ENCODE measurements around the gene ADGRL3.
A peak's percentile ranks its signal among the peaks of the same experiment; 100 is the strongest.

The ADGRL3 gene

GRCh38 chr4:61428950-61429349 is 228.8 kb downstream of the ADGRL3 start:
- DNase-seq, result no peak

DNA sequence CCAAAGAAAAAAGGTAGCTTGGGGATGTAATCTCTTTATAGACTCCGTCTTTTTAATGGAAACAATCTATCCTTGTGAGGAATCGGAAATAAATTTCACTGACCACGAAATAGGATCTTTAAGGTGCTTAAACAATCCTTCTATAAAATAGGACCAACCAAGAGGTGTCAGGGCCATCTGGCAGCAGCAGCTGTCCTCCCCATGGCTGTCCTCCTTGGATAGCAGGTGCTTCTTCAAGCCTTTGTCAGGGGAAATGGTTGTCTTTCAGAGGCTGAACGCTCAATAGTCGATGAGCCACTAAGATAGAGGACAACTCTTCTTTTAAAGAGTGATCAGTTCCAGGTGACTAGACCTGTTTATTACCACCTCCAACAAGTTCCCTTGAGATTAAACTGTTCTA is 231.0 kb downstream of the ADGRL3 start:
- no peak for DNase-seq

DNA sequence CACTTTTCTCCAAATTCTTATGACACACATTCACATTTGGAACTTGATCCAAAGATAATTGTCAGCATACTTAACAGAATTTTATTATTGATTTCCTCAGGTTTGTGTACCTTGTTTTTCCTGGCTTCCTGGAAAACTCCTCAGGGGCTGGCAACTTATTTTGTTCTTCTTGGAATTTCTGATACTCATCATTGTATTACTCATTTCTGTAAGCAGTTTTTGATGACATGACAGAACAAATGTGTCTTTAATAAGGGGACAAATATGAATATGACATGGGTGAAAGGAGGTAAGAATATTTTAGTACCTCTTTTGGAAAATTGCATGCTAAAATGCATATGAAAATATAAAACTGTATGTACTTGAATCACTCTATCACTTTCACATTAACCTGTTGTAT is 237.8 kb downstream of the ADGRL3 start:
- DNase-seq, result no peak

GRCh38 chr4:61440321-61440720 is 240.2 kb downstream of the ADGRL3 start:
- no peak for DNase-seq

GRCh38 chr4:61442936-61443335 is 242.8 kb downstream of the ADGRL3 start:
- DNase-seq, result no peak

GRCh38 chr4:61443813-61444510 is 243.8 kb downstream of the ADGRL3 start:
- no peak for DNase-seq

- no peak for DNase-seq
Measured at GRCh38 chr4:61445374-61446063, 245.4 kb downstream of the ADGRL3 start.

GRCh38 chr4:61446941-61447340 is 246.8 kb downstream of the ADGRL3 start:
- DNase-seq, result no peak

GRCh38 chr4:61447918-61448317 is 247.8 kb downstream of the ADGRL3 start:
- DNase-seq, result no peak

- no peak for DNase-seq
Measured at GRCh38 chr4:61451935-61452334, 251.8 kb downstream of the ADGRL3 start.

GRCh38 chr4:61461956-61462355 is 261.8 kb downstream of the ADGRL3 start:
- DNase-seq, result no peak

- DNase-seq, result no peak
Measured at GRCh38 chr4:61462451-61463326, 262.6 kb downstream of the ADGRL3 start.

- no peak for DNase-seq
Measured at GRCh38 chr4:61468024-61468720, 268.0 kb downstream of the ADGRL3 start.

- no peak for DNase-seq
Measured at GRCh38 chr4:61473306-61473705, 273.2 kb downstream of the ADGRL3 start.

GRCh38 chr4:61478340-61478739 is 278.2 kb downstream of the ADGRL3 start:
- DNase-seq, result no peak

GRCh38 chr4:61485056-61485455 is 284.9 kb downstream of the ADGRL3 start:
- no peak for DNase-seq

DNA sequence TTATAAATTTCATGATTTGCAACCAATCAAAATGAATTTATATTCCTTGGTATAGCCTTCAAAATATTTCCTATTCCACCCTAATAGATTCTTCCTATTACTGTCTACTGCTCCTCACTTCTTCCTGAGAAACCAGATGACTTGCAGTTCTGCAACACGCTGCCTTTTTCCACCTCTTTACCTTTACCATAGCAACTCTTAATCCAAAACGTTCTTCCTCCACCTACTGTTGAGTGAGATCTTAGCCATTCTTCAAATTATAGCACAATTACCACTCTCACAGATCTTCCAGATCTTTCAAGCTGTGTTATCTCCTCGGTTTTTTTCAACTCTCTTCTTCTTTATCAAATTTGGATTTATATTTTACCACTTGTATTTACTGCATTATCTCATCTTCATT is 289.8 kb downstream of the ADGRL3 start:
- no peak for DNase-seq

DNA sequence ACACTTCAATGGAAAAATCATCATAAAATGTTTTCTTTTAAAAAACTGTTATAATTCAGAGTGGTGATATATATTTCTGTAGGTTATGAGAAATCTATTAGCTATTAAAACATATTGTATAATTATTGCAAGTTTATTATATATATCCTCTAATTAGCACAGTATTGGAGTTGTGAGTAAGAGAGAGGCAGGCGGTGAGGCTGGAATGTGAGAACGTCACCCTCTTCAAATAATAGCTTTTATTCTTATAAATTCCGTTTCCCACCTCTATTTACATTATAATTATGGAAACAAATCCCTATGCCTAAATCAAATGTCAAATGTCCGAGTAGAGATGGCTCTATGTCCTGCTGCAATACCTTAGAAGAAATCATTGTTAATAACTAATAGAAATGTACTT is 292.9 kb downstream of the ADGRL3 start:
- DNase-seq, result no peak

GRCh38 chr4:61493470-61493869 is 293.3 kb downstream of the ADGRL3 start:
- DNase-seq, result no peak

DNA sequence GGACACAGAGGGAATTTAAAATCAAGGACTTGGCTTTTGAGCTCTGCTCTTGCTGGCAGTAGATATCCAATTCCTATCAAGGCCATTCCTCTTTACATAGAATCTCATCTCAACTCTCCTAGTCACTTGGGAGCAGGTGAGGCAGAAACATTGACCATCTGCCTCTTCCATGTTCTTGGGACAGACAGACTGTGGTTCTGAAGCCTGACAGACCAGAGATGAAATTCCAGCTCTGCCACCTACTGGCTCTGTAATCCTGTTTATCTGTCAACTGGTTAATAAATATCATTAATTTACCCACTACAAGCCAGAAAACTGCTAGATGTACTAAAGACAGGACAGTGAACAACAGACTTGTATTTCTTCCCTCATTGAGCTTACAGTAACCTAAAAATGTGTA is 300.8 kb downstream of the ADGRL3 start:
- DNase-seq, result no peak

DNA sequence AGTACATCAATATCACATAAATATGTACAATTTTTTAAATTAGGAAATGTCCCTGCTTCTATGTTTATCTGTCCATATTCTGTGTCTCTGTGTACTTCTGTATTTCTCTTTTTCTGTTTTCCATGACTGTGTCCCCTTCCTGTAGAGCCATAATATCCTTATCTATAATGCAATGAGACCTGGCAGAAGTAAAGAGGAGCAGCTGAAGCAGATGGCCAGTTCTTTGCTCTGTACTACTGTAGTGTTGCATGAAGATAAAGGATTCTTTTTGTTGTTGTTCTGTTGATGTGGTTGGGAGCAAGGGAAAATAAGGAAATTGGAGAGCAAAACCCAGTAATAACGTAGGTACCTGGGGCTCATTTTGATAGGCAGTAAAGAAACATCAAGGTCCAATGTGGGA is 301.7 kb downstream of the ADGRL3 start:
- no peak for DNase-seq

DNA sequence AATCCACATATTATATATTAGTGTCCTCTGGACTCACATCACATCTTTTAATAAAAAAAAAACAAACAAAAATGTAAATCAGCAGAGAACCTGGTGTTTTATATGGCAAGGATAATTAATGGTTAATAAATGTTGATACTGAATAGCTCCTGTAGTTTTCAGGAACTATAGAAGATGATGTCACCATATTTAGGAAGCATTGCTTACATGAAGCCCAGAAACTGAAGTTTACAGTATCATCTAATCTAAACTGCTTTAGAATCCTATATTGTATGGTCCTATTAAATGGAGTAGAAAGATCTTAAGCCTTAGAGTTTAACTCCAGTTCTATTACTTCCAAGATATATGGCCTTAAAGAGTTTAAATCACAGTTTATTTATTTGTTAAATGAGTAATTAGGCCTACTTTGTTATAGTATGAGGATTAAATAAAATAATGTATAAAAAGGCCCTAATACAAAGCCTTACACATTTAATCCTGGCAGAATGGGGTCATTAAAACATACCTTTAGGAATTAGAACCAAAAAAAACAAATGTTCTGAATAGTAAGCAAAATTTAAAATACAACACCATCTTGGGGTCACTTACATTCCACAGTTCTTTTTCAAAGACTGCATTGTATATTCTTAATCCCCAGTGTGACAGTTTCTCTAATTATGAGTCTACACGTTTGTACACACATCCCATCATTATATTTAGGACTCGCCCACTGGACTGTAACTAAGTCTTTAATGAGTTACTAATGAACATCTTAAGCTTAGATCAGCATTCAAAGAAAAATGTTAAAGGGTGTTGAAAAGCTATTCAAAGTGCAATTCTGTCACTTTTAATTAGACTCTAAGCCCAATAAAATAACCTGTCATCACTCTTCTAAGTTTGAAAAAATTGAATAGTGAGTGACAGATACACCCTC is 305.9 kb downstream of the ADGRL3 start:
- DNase-seq, result peak in 1 of 4 experiments; percentile 1
